ENCODE measurements around the gene CILP. TPM values are rescaled to one million over a fixed set of nuclear protein-coding genes. Genes with fewer than 3 reads are reported as not detected.
A peak's percentile ranks its signal among the peaks of the same experiment; 100 is the strongest.
"Not testable (repeated sequence)": the region's sequence is repeated elsewhere in the genome, so short reads cannot be mapped to it uniquely, and the experiment has no call there.

Gene CILP
- total and polyA plus RNA-seq, 9 donors = 10.4 to 32.5 (median 19.8) TPM

- peak overlapping the region; percentile 99 for H3K4me3 ChIP-seq (ENCODE audit: low read length)
- peak overlapping the region; percentile 98 for H3K27ac ChIP-seq (ENCODE audit: low read length)
- peak; percentile 74 for DNase-seq
- peaks cover 18% of the 10 kb centered on the region for H3K4me1 ChIP-seq (ENCODE audit: control insufficient read depth, insufficient read depth, low read length)
- no peaks in the 10 kb centered on the region for H3K9me3 ChIP-seq (replicated peaks; ENCODE audit: control insufficient read depth, low read depth, low read length)
- H3K27me3 ChIP-seq (ENCODE audit: control insufficient read depth, insufficient read depth, low read length) = no peaks in the 10 kb centered on the region
- WGBS (ENCODE audit: insufficient coverage) = 0% methylated on average over 33 of the region's 33 CpGs
- peaks cover 6% of the 10 kb centered on the region for H3K36me3 ChIP-seq (ENCODE audit: control insufficient read depth, insufficient read depth, low read length)
Observed at GRCh38 chr15:65184305-65184867, 26.9 kb downstream of the CILP start.

- H3K9me3 ChIP-seq (replicated peaks; ENCODE audit: control insufficient read depth, low read depth, low read length) = no peaks in the 10 kb centered on the region
- no peaks in the 10 kb centered on the region for H3K27me3 ChIP-seq (ENCODE audit: control insufficient read depth, insufficient read depth, low read length)
- peak overlapping the region; percentile 99 for H3K4me3 ChIP-seq (ENCODE audit: low read length)
- peaks cover 7% of the 10 kb centered on the region for H3K36me3 ChIP-seq (ENCODE audit: control insufficient read depth, insufficient read depth, low read length)
- no CpG with 5 or more reads among the region's 4 CpGs for WGBS (ENCODE audit: insufficient coverage)
- H3K27ac ChIP-seq (ENCODE audit: low read length) = peak overlapping the region; percentile 98
- no peak for DNase-seq
- H3K4me1 ChIP-seq (ENCODE audit: control insufficient read depth, insufficient read depth, low read length) = peaks cover 17% of the 10 kb centered on the region
Observed at GRCh38 chr15:65183865-65184159, 27.5 kb downstream of the CILP start.

GRCh38 chr15:65182538-65182937 is 28.7 kb downstream of the CILP start:
- peaks cover 17% of the 10 kb centered on the region for H3K4me1 ChIP-seq (ENCODE audit: control insufficient read depth, insufficient read depth, low read length)
- DNase-seq = no peak
- WGBS (ENCODE audit: insufficient coverage) = 93% methylated on average over 2 of the region's 4 CpGs
- no peaks in the 10 kb centered on the region for H3K27me3 ChIP-seq (ENCODE audit: control insufficient read depth, insufficient read depth, low read length)
- no peak overlapping the region for H3K27ac ChIP-seq (ENCODE audit: low read length)
- H3K4me3 ChIP-seq (ENCODE audit: low read length) = no peak overlapping the region
- H3K36me3 ChIP-seq (ENCODE audit: control insufficient read depth, insufficient read depth, low read length) = peaks cover 16% of the 10 kb centered on the region
- H3K9me3 ChIP-seq (replicated peaks; ENCODE audit: control insufficient read depth, low read depth, low read length) = no peaks in the 10 kb centered on the region

- Histone ChIP-seq H3K36me3 (ENCODE audit: control insufficient read depth, insufficient read depth, low read length) (peaks cover 16% of the 10 kb centered on the region), H3K4me1 (ENCODE audit: control insufficient read depth, insufficient read depth, low read length) (peaks cover 17% of the 10 kb centered on the region)
- H3K27me3 ChIP-seq (ENCODE audit: control insufficient read depth, insufficient read depth, low read length); H3K4me3 ChIP-seq (ENCODE audit: low read length); H3K9me3 ChIP-seq (replicated peaks; ENCODE audit: control insufficient read depth, low read depth, low read length); H3K27ac ChIP-seq (ENCODE audit: low read length); DNase-seq: not testable (repeated sequence)
- WGBS (ENCODE audit: insufficient coverage) = 90% methylated on average over 2 of the region's 15 CpGs
Observed at GRCh38 chr15:65181582-65182353, 29.5 kb downstream of the CILP start.

GRCh38 chr15:65180167-65180566 is 31.1 kb downstream of the CILP start:
- H3K27me3 ChIP-seq (ENCODE audit: control insufficient read depth, insufficient read depth, low read length) = no peaks in the 10 kb centered on the region
- H3K36me3 ChIP-seq (ENCODE audit: control insufficient read depth, insufficient read depth, low read length) = peaks cover 20% of the 10 kb centered on the region
- H3K27ac ChIP-seq (ENCODE audit: low read length) = no peak overlapping the region
- H3K4me1 ChIP-seq (ENCODE audit: control insufficient read depth, insufficient read depth, low read length) = peaks cover 11% of the 10 kb centered on the region
- no peak for DNase-seq
- no peaks in the 10 kb centered on the region for H3K9me3 ChIP-seq (replicated peaks; ENCODE audit: control insufficient read depth, low read depth, low read length)
- WGBS (ENCODE audit: insufficient coverage) = no CpG with 5 or more reads among the region's 3 CpGs
- no peak overlapping the region for H3K4me3 ChIP-seq (ENCODE audit: low read length)

- Histone ChIP-seq H3K9me3 (replicated peaks; ENCODE audit: control insufficient read depth, low read depth, low read length) (no peaks in the 10 kb centered on the region), H3K36me3 (ENCODE audit: control insufficient read depth, insufficient read depth, low read length) (peaks cover 27% of the 10 kb centered on the region), H3K27me3 (ENCODE audit: control insufficient read depth, insufficient read depth, low read length) (no peaks in the 10 kb centered on the region), H3K27ac (ENCODE audit: low read length) (no peak overlapping the region), H3K4me3 (ENCODE audit: low read length) (no peak overlapping the region), H3K4me1 (ENCODE audit: control insufficient read depth, insufficient read depth, low read length) (peaks cover 9% of the 10 kb centered on the region)
- WGBS (ENCODE audit: insufficient coverage) = no CpG with 5 or more reads among the region's 1 CpG
- no peak for DNase-seq
Observed at GRCh38 chr15:65177901-65178300, 33.4 kb downstream of the CILP start.

GRCh38 chr15:65176056-65176455 is 35.2 kb downstream of the CILP start:
- Histone ChIP-seq H3K4me1 (ENCODE audit: control insufficient read depth, insufficient read depth, low read length) (no peaks in the 10 kb centered on the region), H3K4me3 (ENCODE audit: low read length) (no peak overlapping the region), H3K36me3 (ENCODE audit: control insufficient read depth, insufficient read depth, low read length) (peaks cover 35% of the 10 kb centered on the region), H3K27ac (ENCODE audit: low read length) (no peak overlapping the region), H3K9me3 (replicated peaks; ENCODE audit: control insufficient read depth, low read depth, low read length) (no peaks in the 10 kb centered on the region), H3K27me3 (ENCODE audit: control insufficient read depth, insufficient read depth, low read length) (no peaks in the 10 kb centered on the region)
- DNase-seq = peak; percentile 64

GRCh38 chr15:65175511-65175910 is 35.8 kb downstream of the CILP start:
- no peak for DNase-seq
- no peaks in the 10 kb centered on the region for H3K9me3 ChIP-seq (replicated peaks; ENCODE audit: control insufficient read depth, low read depth, low read length)
- no peaks in the 10 kb centered on the region for H3K27me3 ChIP-seq (ENCODE audit: control insufficient read depth, insufficient read depth, low read length)
- no peaks in the 10 kb centered on the region for H3K4me1 ChIP-seq (ENCODE audit: control insufficient read depth, insufficient read depth, low read length)
- H3K36me3 ChIP-seq (ENCODE audit: control insufficient read depth, insufficient read depth, low read length) = peaks cover 38% of the 10 kb centered on the region
- H3K27ac ChIP-seq (ENCODE audit: low read length) = no peak overlapping the region
- WGBS (ENCODE audit: insufficient coverage) = 56% methylated on average over 2 of the region's 5 CpGs
- no peak overlapping the region for H3K4me3 ChIP-seq (ENCODE audit: low read length)

- no CpG with 5 or more reads among the region's 5 CpGs for WGBS (ENCODE audit: insufficient coverage)
- Histone ChIP-seq H3K27ac (ENCODE audit: low read length) (no peak overlapping the region), H3K4me1 (ENCODE audit: control insufficient read depth, insufficient read depth, low read length) (no peaks in the 10 kb centered on the region), H3K27me3 (ENCODE audit: control insufficient read depth, insufficient read depth, low read length) (no peaks in the 10 kb centered on the region), H3K9me3 (replicated peaks; ENCODE audit: control insufficient read depth, low read depth, low read length) (no peaks in the 10 kb centered on the region), H3K4me3 (ENCODE audit: low read length) (no peak overlapping the region), H3K36me3 (ENCODE audit: control insufficient read depth, insufficient read depth, low read length) (peaks cover 44% of the 10 kb centered on the region)
- DNase-seq = no peak
Observed at GRCh38 chr15:65174509-65174908, 36.8 kb downstream of the CILP start.

GRCh38 chr15:65172531-65172930 is 38.7 kb downstream of the CILP start:
- Histone ChIP-seq H3K4me1 (ENCODE audit: control insufficient read depth, insufficient read depth, low read length) (no peaks in the 10 kb centered on the region), H3K9me3 (replicated peaks; ENCODE audit: control insufficient read depth, low read depth, low read length) (no peaks in the 10 kb centered on the region), H3K27ac (ENCODE audit: low read length) (no peak overlapping the region), H3K36me3 (ENCODE audit: control insufficient read depth, insufficient read depth, low read length) (peaks cover 42% of the 10 kb centered on the region), H3K4me3 (ENCODE audit: low read length) (no peak overlapping the region), H3K27me3 (ENCODE audit: control insufficient read depth, insufficient read depth, low read length) (no peaks in the 10 kb centered on the region)
- DNase-seq = no peak
- 82% methylated on average over 1 of the region's 5 CpGs for WGBS (ENCODE audit: insufficient coverage)

All from muscle of leg (tissue), 11 donors.